ENCODE data around the gene PDCD1.
"Not testable (repeated sequence)": the region's sequence is repeated elsewhere in the genome, so short reads cannot be mapped to it uniquely, and the experiment has no call there.

The PDCD1 gene

GRCh38 chr2:241876528-241877196 lies 18.0 kb upstream of the PDCD1 start:
- no peak for DNase-seq

DNA sequence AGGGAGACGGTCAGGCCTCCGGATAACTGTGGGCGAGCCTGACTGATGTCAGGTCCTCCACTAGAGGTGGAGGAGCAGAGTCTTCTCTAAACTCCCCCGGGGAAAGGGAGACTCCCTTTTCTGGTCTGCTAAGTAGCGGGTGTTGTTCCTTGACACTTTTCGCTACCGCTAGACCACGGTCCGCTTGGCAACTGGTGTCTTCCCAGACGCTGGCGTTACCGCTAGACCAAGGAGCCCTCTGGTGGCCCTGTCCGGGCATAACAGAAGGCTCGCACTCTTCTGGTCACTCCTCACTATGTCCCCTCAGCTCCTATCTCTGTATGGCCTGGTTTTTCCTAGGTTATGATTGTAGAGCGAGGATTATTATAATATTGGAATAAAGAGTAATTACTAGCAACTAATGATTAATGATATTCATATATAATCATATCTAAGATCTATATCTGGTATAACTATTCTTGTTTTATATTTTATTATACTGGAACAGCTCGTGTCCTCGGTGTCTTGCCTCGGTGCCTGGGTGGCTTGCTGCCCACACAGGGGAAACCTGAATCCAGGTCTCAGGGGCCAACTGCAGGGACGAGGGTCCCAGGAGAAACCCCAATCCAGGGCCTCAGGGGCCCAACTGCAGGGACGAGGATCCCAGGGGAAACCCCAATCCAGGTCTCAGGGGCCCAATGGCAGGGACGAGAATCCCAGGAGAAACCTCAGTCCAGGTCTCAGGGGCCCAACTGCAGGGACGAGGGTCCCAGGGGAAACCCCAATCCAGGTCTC lies 17.2 kb upstream of the PDCD1 start:
- not testable (repeated sequence) for DNase-seq

DNA sequence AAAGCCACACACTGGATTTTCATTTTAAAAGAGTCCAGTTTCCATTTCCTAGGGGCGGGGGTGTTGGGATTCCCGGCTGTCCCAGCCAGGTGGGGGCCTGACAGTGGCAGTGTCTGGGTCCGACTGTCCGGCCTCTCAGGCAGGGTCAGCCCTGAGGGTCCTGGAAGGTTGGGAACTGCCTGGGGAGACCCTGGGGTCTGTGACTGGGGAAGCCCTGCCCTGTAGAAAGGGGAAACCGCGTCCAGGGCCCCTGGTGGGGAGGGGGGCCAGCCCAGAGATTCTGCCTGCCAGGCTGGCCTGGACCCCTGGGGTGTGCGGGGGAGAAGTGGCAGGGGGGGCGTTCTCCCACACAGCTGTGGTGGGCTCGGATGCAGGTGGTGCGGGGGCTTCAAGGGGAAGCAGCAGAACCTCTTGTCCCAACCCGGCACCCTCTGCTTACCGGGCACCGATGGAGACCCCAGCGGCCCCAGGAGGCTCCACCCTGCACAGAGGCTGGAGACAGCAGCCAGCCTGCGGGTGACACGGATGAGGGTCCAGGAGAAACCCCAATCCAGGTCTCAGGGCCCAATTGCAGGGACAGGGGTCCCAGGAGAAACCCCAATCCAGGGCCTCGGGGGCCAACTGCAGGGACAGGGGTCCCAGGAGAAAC lies 15.7 kb upstream of the PDCD1 start:
- no peak for DNase-seq

DNA sequence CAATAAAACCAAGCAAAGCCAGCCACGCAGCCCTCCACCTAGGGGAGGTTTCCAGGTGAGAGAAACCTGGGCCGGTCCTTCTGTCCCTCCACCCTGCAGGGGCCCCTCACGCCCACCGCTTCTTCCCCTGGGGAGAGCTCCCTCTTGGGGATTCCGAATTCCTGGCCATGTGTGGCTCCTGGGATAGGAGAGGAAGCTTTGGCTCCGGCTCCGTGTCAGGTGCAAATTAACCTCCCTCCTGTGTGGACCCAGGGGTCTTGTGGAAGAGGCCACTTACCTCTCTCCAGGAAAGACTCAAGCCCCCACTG lies 15.1 kb upstream of the PDCD1 start:
- DNase-seq, result no peak

DNA sequence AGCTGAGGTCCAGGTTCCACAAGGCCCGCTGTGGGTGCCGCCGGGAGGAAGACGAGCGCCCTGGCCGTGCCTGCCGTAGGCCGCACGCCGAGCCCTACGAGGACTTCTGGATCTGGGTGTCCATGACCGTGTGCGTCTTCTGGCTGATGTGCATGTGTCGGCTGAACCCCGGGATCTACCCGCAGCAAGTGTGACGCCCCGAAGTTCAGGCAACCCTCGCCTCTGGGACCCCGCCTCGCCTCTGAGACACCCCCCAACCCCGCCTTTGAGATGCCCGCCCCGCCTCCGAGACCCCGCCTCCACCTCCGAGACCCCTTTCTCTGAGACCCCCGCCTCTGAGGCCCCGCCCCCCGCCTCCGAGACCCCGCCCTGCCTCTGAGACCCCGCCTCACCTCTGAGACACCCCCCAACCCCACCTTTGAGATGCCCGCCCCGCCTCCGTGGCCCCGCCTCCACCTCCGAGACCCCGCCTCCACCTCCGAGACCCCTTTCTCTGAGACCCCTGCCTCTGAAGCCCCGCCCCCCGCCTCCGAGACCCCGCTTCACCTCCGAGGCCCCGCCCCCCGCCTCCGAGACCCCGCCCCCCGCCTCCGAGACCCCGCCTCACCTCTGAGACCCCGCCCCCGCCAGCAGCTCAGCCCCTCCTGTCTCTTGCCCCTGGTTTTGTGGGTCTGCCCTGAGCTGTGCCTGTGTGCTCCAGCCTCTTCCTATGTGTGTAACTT lies 14.5 kb upstream of the PDCD1 start:
- DNase-seq, result no peak

- no peak for DNase-seq
Observed at GRCh38 chr2:241872313-241872642, 13.6 kb upstream of the PDCD1 start.

DNA sequence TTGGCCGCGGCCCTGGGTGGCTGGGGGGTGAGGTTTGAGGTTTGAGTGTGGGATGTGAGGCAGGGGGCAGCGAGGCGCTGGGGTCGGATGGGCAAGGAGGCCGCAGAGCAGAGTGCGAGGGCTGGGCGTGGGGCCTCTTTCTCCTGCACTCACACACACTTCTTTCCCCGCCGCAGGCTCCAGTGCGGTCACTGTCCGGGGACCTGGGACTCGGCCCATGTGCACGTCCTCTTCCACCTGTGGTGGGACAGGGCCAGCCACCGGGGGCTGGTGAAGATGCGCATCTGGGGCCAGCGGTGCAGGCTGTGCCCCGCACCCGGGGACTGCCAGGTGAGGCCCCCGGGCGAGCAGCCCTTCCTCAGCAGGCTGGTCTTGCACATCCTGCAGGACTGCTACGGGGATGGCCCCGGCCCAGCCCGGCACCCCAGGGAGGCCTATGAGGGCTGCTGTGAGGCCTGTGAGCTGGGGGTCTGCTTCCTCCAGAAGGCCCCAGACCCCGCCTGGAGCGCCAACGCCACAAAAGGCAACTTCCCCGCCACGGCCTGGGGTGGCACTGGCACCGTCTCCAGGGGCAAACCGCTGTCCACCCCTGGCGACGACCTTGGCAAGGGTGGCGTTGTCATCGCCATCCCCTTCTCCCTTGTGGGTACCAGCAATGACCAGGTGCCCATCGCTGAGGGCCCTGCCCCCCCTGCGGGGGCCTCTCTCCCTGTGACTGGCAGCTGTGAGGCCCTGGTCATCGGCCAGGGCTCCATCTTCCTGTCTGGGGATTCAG lies 13.0 kb upstream of the PDCD1 start:
- DNase-seq, result no peak

DNA sequence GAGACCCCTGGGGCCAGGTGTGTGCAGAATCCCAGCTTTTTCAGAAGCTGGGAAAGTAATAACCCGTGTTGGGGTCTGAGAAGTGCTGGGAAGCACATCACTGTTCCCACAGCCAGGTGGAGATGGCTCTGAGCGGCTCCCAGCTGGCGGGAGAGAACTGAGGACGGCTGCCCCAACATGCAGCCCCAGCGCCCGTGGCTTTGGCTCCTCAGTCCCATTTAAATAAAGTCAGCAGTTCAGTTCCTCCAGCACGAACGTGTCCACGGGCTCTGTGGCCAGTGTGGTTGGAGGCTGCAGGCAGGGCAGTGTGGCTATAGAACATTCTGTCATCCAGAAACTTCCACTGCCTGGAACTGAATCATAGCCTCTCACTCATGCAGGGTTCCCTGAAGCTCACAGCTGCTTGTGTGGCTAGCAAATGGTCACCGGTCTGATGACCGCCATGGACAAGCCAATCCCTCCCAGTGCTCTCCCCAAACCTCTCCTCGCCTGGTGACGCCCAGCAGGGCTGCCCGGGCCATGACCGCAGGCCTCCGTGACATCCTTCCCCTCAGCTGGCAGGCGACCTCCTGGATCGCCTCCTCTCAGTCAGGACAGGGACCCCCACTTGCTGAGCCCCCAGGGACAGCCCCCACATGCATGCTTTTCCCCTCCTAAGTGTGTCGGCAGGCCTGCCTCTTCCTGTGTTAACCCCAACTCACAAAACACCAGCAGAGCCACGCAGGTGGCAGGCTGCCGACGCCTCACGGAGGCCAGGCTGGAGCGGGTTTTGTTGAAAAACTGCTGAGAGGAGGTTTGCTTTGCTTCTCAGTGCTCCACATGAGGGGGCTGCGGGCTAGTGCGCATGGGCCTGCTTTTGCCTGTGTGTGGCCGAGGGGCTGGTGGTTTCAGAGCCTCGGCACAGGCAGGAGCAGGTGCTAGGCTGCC lies 12.2 kb upstream of the PDCD1 start:
- DNase-seq, result no peak

- no peak for DNase-seq
Observed at GRCh38 chr2:241870081-241870541, 11.4 kb upstream of the PDCD1 start.

DNA sequence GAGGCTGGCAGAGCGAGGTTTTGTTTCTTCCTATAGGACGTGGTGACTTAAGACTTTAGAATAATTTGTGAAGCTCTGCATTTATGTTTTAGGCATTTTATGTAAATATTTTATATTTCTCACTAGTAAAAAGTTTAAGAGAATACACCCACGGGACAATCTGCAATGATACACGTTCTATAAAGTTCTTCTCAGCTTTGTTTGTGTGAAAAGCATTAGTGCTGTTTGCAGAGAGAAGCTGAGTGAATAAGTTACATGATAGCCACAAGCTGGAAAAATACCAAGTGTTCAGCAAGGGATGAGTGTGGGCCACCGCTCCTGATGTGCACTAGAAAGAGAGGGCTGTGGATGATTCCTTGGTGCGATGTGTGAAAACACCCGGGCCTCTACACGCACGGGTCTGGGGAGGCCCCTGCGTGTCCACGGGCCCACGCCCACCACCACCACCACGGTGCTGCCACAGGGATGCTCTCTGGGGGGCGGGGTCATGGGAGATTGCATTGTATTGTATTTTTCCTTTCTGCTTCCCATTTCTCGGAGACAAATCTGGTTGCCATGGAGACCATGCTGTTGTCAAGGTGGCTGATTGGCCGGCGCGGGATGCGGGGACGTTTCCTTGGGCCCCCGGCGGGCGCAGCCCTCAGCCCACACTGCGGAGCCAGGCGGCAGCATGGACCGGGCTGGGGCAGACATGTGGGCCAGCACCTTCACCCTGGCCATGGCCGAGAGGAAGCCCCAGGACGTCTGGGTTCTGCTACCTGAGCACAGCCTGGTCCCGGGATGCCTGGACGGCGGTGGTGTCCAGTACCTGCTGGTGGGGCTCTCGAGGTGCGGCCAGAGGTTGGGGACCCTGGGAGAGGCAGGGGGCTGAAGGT lies 10.6 kb upstream of the PDCD1 start, which contains the start of gene RTP5:
Gene RTP5 (plus strand): TSS at position 643 of the 875 bp plus-strand sequence. CDS start 28 bp downstream, at position 671.
- DNase-seq, result no peak

DNA sequence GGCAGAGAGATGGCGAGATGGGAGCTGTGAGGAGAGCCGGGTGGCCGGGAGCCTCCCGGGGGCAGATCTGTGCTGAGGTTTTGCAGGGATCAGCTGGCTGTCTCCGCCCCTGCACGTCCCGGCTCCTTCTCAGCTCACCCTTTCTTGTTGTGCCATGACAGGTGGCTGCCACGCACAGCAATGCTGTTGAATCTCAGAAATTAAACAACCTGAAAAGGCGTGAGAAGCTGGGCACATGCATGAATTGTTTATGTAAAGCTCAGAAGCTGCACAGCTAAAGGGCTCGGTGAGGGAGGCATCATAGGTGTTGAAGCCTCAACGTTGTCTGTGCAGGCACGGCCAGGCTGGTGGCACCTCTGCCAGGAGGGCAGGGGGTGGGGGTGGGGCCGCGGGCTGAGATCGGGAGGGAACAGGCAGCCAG lies 10.0 kb upstream of the PDCD1 start:
- DNase-seq, result no peak

- no peak for DNase-seq
Observed at GRCh38 chr2:241867776-241868420, 9.2 kb upstream of the PDCD1 start.

GRCh38 chr2:241866790-241867645 lies 8.3 kb upstream of the PDCD1 start:
- no peak for DNase-seq

DNA sequence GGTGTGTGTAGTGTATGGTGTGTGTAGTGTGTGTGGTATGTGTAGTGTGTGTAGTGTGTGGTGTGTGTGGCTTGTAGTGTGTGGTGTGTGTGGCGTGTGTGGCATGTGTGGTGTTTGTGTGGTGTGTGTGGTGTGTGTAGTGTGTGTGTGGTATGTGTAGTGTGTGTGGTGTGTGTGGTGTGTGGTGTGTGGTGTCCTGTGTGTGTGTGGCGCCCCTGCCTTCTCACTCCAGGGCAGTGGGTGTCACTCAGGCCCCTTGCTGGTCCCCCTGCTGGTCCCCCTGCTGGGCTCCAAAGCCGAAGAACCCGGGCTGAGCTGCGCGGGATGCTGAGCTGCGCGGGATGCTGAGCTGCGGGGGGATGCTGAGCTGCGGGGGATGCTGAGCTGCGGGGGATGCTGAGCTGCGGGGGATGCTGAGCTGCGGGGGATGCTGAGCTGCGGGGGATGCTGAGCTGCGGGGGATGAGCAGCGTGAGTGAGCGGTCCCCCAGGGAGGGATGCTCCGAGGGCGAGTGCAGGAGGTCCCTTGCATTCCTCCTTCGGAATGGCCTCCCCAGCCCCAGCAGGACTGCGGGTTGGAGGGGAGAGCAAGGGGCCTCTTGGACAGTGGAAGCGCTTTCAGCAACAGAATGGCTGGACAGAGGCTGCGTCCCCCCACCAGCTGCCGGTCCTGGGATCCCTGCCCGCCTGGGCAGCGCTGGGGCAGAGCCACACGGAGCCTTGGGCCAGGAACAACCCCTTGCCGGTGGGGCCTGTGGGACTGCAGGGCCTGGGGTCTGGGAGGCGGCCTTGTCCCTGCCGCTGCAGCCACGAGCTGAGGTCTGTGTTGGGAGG lies 7.5 kb upstream of the PDCD1 start:
- DNase-seq, result no peak

DNA sequence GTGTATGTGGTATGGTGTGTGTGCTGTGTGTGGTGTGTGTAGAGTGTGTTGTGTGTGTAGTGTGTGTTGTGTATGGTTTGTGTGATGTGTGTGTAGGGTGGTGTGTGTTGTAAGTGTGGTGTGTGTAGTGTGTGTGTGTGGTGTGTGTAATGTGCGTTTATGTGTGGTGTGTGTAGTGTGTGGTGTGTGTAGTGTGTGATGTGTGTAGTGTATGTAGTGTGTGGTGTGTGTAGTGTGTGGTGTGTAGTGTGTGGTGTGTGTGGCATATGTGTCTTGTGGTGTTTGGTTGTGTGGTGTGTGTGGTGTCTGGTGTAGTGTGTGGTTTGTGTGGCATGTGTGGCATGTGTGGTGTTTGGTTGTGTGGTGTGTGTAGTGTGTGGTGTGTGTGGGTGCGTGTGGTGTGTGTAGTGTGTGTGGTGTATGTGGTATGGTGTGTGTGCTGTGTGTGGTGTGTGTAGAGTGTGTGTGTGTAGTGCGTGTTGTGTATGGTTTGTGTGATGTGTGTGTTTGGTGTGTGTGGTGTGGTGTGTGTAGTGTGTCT lies 6.8 kb upstream of the PDCD1 start:
- DNase-seq, result no peak

GRCh38 chr2:241864850-241865213 lies 6.1 kb upstream of the PDCD1 start:
- DNase-seq, result no peak

GRCh38 chr2:241864168-241864849 lies 5.6 kb upstream of the PDCD1 start:
- no peak for DNase-seq
